ENCODE data around the gene EHMT1.

The EHMT1 gene

GRCh38 chr9:137656416-137656815 is 37.6 kb downstream of the EHMT1 start:
- no peaks in the 10 kb centered on the region for H3K9me3 ChIP-seq (ENCODE audit: low read depth, low read length)
- H3K9ac ChIP-seq (ENCODE audit: insufficient read length) = no peak overlapping the region
- peaks cover 4% of the 10 kb centered on the region; the same call in 1 of the 2 replicates for H3K36me3 ChIP-seq (ENCODE audit: insufficient read depth, low read length)
- H3K4me3 ChIP-seq = no peak overlapping the region
- no peak for TF ChIP-seq FOXP2 (optimal IDR thresholded peaks at IDR 0.05; ENCODE audit: control extremely low read depth, extremely low read length, insufficient read depth)
- no peak for TF ChIP-seq POLR2AphosphoS5 (IDR thresholded peaks at IDR 0.05; ENCODE audit: borderline replicate concordance, low read depth, low read length)
- no peak for TF ChIP-seq EZH2 (IDR thresholded peaks at IDR 0.05)
- DNase-seq (ENCODE audit: low read depth, low spot score) = no peak
- no peak overlapping the region for H3K27ac ChIP-seq

GRCh38 chr9:137657606-137658005 is 38.8 kb downstream of the EHMT1 start:
- no peak for TF ChIP-seq EZH2 (IDR thresholded peaks at IDR 0.05)
- no peak for TF ChIP-seq POLR2AphosphoS5 (IDR thresholded peaks at IDR 0.05; ENCODE audit: borderline replicate concordance, low read depth, low read length)
- TF ChIP-seq FOXP2 (optimal IDR thresholded peaks at IDR 0.05; ENCODE audit: control extremely low read depth, extremely low read length, insufficient read depth) = no peak
- no peak overlapping the region for H3K4me3 ChIP-seq

GRCh38 chr9:137658781-137659180 is 40.0 kb downstream of the EHMT1 start:
- H3K27ac ChIP-seq = no peak overlapping the region
- H3K4me3 ChIP-seq = no peak overlapping the region
- no peaks in the 10 kb centered on the region for H3K9me3 ChIP-seq (ENCODE audit: low read depth, low read length)
- H3K9ac ChIP-seq (ENCODE audit: insufficient read length) = no peak overlapping the region
- no peak for TF ChIP-seq FOXP2 (optimal IDR thresholded peaks at IDR 0.05; ENCODE audit: control extremely low read depth, extremely low read length, insufficient read depth)
- TF ChIP-seq EZH2 (IDR thresholded peaks at IDR 0.05) = no peak
- TF ChIP-seq POLR2AphosphoS5 (IDR thresholded peaks at IDR 0.05; ENCODE audit: borderline replicate concordance, low read depth, low read length) = no peak
- no peak for DNase-seq (ENCODE audit: low read depth, low spot score)
- H3K36me3 ChIP-seq (ENCODE audit: insufficient read depth, low read length) = no peaks in the 10 kb centered on the region

More at GRCh38 chr9:137657606-137658005, 38.8 kb downstream of the EHMT1 start:
- no peak for DNase-seq (ENCODE audit: low read depth, low spot score)
- Histone ChIP-seq H3K36me3 (ENCODE audit: insufficient read depth, low read length) (no peaks in the 10 kb centered on the region), H3K27ac (no peak overlapping the region), H3K9me3 (ENCODE audit: low read depth, low read length) (no peaks in the 10 kb centered on the region), H3K9ac (ENCODE audit: insufficient read length) (no peak overlapping the region)

GRCh38 chr9:137660144-137660543 is 41.3 kb downstream of the EHMT1 start:
- H3K27ac ChIP-seq = no peak overlapping the region
- no peaks in the 10 kb centered on the region for H3K9me3 ChIP-seq (ENCODE audit: low read depth, low read length)
- H3K4me3 ChIP-seq = no peak overlapping the region
- H3K9ac ChIP-seq (ENCODE audit: insufficient read length) = no peak overlapping the region
- DNase-seq (ENCODE audit: low read depth, low spot score) = no peak
- no peaks in the 10 kb centered on the region for H3K36me3 ChIP-seq (ENCODE audit: insufficient read depth, low read length)
- TF ChIP-seq FOXP2 (optimal IDR thresholded peaks at IDR 0.05; ENCODE audit: control extremely low read depth, extremely low read length, insufficient read depth) (no peak), POLR2AphosphoS5 (IDR thresholded peaks at IDR 0.05; ENCODE audit: borderline replicate concordance, low read depth, low read length) (no peak), EZH2 (IDR thresholded peaks at IDR 0.05) (no peak)

GRCh38 chr9:137663584-137663983 is 44.8 kb downstream of the EHMT1 start:
- Histone ChIP-seq H3K9me3 (ENCODE audit: low read depth, low read length) (no peaks in the 10 kb centered on the region), H3K9ac (ENCODE audit: insufficient read length) (no peak overlapping the region), H3K36me3 (ENCODE audit: insufficient read depth, low read length) (no peaks in the 10 kb centered on the region), H3K4me3 (no peak overlapping the region), H3K27ac (no peak overlapping the region)
- DNase-seq (ENCODE audit: low read depth, low spot score) = no peak
- TF ChIP-seq POLR2AphosphoS5 (IDR thresholded peaks at IDR 0.05; ENCODE audit: borderline replicate concordance, low read depth, low read length) = no peak
- no peak for TF ChIP-seq FOXP2 (optimal IDR thresholded peaks at IDR 0.05; ENCODE audit: control extremely low read depth, extremely low read length, insufficient read depth)

- Histone ChIP-seq H3K9me3 (ENCODE audit: low read depth, low read length) (no peaks in the 10 kb centered on the region), H3K36me3 (ENCODE audit: insufficient read depth, low read length) (no peaks in the 10 kb centered on the region; the same call in 1 of the 2 replicates), H3K4me3 (no peak overlapping the region), H3K27ac (no peak overlapping the region), H3K9ac (ENCODE audit: insufficient read length) (no peak overlapping the region)
- no peak for DNase-seq (ENCODE audit: low read depth, low spot score)
- TF ChIP-seq POLR2AphosphoS5 (IDR thresholded peaks at IDR 0.05; ENCODE audit: borderline replicate concordance, low read depth, low read length) = no peak
- TF ChIP-seq FOXP2 (optimal IDR thresholded peaks at IDR 0.05; ENCODE audit: control extremely low read depth, extremely low read length, insufficient read depth) = no peak
- TF ChIP-seq EZH2 (IDR thresholded peaks at IDR 0.05) = no peak
Measured at GRCh38 chr9:137664676-137665075, 45.9 kb downstream of the EHMT1 start.

- no peak overlapping the region for H3K4me3 ChIP-seq
- no peak overlapping the region for H3K9ac ChIP-seq (ENCODE audit: insufficient read length)
- H3K36me3 ChIP-seq (ENCODE audit: insufficient read depth, low read length) = no peaks in the 10 kb centered on the region; the same call in 1 of the 2 replicates
- no peak overlapping the region for H3K27ac ChIP-seq
- no peaks in the 10 kb centered on the region for H3K9me3 ChIP-seq (ENCODE audit: low read depth, low read length)
- no peak for TF ChIP-seq POLR2AphosphoS5 (IDR thresholded peaks at IDR 0.05; ENCODE audit: borderline replicate concordance, low read depth, low read length)
- TF ChIP-seq FOXP2 (optimal IDR thresholded peaks at IDR 0.05; ENCODE audit: control extremely low read depth, extremely low read length, insufficient read depth) = no peak
- no peak for TF ChIP-seq EZH2 (IDR thresholded peaks at IDR 0.05)
- DNase-seq (ENCODE audit: low read depth, low spot score) = no peak
Measured at GRCh38 chr9:137665226-137665625, 46.4 kb downstream of the EHMT1 start.

- DNase-seq (ENCODE audit: low read depth, low spot score) = no peak
- TF ChIP-seq EZH2 (IDR thresholded peaks at IDR 0.05) (no peak), POLR2AphosphoS5 (IDR thresholded peaks at IDR 0.05; ENCODE audit: borderline replicate concordance, low read depth, low read length) (no peak), FOXP2 (optimal IDR thresholded peaks at IDR 0.05; ENCODE audit: control extremely low read depth, extremely low read length, insufficient read depth) (no peak)
- Histone ChIP-seq H3K27ac (0 out of 2 replicates have a peak overlapping the region, but pooled peaks have one; percentile 8), H3K4me3 (no peak overlapping the region), H3K9me3 (ENCODE audit: low read depth, low read length) (no peaks in the 10 kb centered on the region), H3K36me3 (ENCODE audit: insufficient read depth, low read length) (no peaks in the 10 kb centered on the region; the same call in 1 of the 2 replicates), H3K9ac (ENCODE audit: insufficient read length) (no peak overlapping the region)
Measured at GRCh38 chr9:137665697-137666512, 47.1 kb downstream of the EHMT1 start.
